Measurements from ENCODE around the gene TIGD7.

GRCh38 chr16:3274490-3274889 lies 30.7 kb downstream of the TIGD7 start:
- no peak for TF ChIP-seq CTCF (IDR thresholded peaks at IDR 0.05)
- no peak for TF ChIP-seq POLR2A (IDR thresholded peaks at IDR 0.05)
